HepG2 (cell line): ENCODE measurements around the gene STMN3. TPM values are rescaled to one million over a fixed set of nuclear protein-coding genes. Genes with fewer than 3 reads are reported as not detected.

ENCODE experiments used
- AHR ChIP-seq: IDR thresholded peaks from 2 replicates; pipeline ENCODE4 v1.6.1; 2018; ENCODE audit warnings: missing genetic modification reagents, missing compliant biosample characterization
- CEBPB ChIP-seq: IDR thresholded peaks from 2 replicates; pipeline ENCODE4 v1.6.1; 2011; ENCODE audit warnings: low read depth, low read length, improper control_type of control experiment, borderline replicate concordance
- CHD2 ChIP-seq: IDR thresholded peaks from 2 replicates; pipeline ENCODE4 v1.6.1; 2011; ENCODE audit warnings: low read depth, low read length, improper control_type of control experiment
- EHMT2 ChIP-seq: fragments of 200-600 bp; sonication (generic); IDR thresholded peaks from 2 replicates; pipeline ENCODE4 v1.7.0; 2017; ENCODE audit warnings: antibody characterized with exemption, low read depth, low read length, borderline replicate concordance
- FOSL2 ChIP-seq: sonication (generic); formaldehyde crosslinking; IDR thresholded peaks from 2 replicates; pipeline ENCODE4 v1.4.0; 2020; ENCODE audit warnings: missing genetic modification reagents
- GATAD2A ChIP-seq: IDR thresholded peaks from 2 replicates; pipeline ENCODE4 v1.6.1; 2016
- GMEB1 ChIP-seq: sonication (generic); formaldehyde crosslinking; IDR thresholded peaks from 2 replicates; pipeline ENCODE4 v1.5.1; 2020; ENCODE audit warnings: missing genetic modification reagents, mild to moderate bottlenecking, borderline replicate concordance
- HDAC1 ChIP-seq: sonication (generic); formaldehyde crosslinking; IDR thresholded peaks from 2 replicates; pipeline ENCODE4 v1.5.1; 2020; ENCODE audit warnings: mild to moderate bottlenecking, missing genetic modification reagents
- KLF15 ChIP-seq: sonication (generic); formaldehyde crosslinking; IDR thresholded peaks from 2 replicates; pipeline ENCODE4 v1.8.1; 2023; ENCODE audit warnings: borderline replicate concordance, mild to moderate bottlenecking, inconsistent platforms, missing genetic modification reagents, mixed read lengths
- NFYB ChIP-seq: sonication (generic); formaldehyde crosslinking; IDR thresholded peaks from 2 replicates; pipeline ENCODE4 v1.4.0; 2020; ENCODE audit warnings: missing genetic modification reagents
- PRDM10 ChIP-seq: sonication (generic); formaldehyde crosslinking; IDR thresholded peaks from 2 replicates; pipeline ENCODE4 v1.4.0; 2020; ENCODE audit warnings: low read depth, missing genetic modification reagents
- RERE ChIP-seq: IDR thresholded peaks from 2 replicates; pipeline ENCODE4 v1.6.1; 2016; ENCODE audit warnings: low read depth, missing genetic modification reagents, missing compliant biosample characterization
- RFX3 ChIP-seq: IDR thresholded peaks from 2 replicates; pipeline ENCODE4 v1.6.1; 2016; ENCODE audit warnings: missing biosample characterization, missing genetic modification reagents
- SP140L ChIP-seq: sonication (generic); formaldehyde crosslinking; IDR thresholded peaks from 2 replicates; pipeline ENCODE4 v1.4.0; 2020; ENCODE audit warnings: missing genetic modification reagents, borderline replicate concordance
- ZFP62 ChIP-seq: sonication (generic); formaldehyde crosslinking; IDR thresholded peaks from 2 replicates; pipeline ENCODE4 v1.4.0; 2020; ENCODE audit warnings: missing genetic modification reagents
- ZFX ChIP-seq: sonication (generic); formaldehyde crosslinking; IDR thresholded peaks from 2 replicates; pipeline ENCODE4 v1.4.0; 2020; ENCODE audit warnings: mild to moderate bottlenecking, low read depth, missing genetic modification reagents, moderate library complexity
- ZIK1 ChIP-seq: sonication (generic); formaldehyde crosslinking; IDR thresholded peaks from 2 replicates; pipeline ENCODE4 v1.5.0; 2020; ENCODE audit warnings: mild to moderate bottlenecking, low read depth, missing genetic modification reagents, borderline replicate concordance
- polyA plus RNA-seq, 8 experiments: library from polyadenylated mRNA; depleted of rRNA in 3 of 8; stranded (reverse) in 7 of 8; unstranded in 1 of 8; fragments of >200 nt; fragmentation: Illumina TruSeq in 4 of 8; extraction: Trizol in 4 of 8; gene quantifications; 2 replicates each; pipeline versions ENCODE4 v1.2.1 to v1.2.3, GENCODE V29; 2011 to 2016; ENCODE audit warnings: low read depth in 4 of 8, missing spikeins in 1 of 8, mixed read lengths in 1 of 8; ENCODE audit not compliant: insufficient read depth in 1 of 8
- total RNA-seq, 5 experiments: library from RNA; depleted of rRNA; stranded (reverse); fragments of >200 nt; fragmentation: Illumina TruSeq; extraction: Trizol; gene quantifications; 2 replicates each; pipeline ENCODE4 v1.2.3, GENCODE V29; 2016; ENCODE audit warnings: low read depth in 1 of 5
- TF ChIP-seq, protein P1 (sequence below): sonication (generic); formaldehyde crosslinking; IDR thresholded peaks from 2 replicates; pipeline ENCODE4 v1.4.0; 2020; ENCODE audit warnings: missing genetic modification reagents, borderline replicate concordance

STMN3 gene
- total and polyA plus RNA-seq, 2 of the 13 experiments (the other 11 are each of a cell fraction or from before 2014, with no cell fraction given) = 21.0 to 48.3 TPM

DNA sequence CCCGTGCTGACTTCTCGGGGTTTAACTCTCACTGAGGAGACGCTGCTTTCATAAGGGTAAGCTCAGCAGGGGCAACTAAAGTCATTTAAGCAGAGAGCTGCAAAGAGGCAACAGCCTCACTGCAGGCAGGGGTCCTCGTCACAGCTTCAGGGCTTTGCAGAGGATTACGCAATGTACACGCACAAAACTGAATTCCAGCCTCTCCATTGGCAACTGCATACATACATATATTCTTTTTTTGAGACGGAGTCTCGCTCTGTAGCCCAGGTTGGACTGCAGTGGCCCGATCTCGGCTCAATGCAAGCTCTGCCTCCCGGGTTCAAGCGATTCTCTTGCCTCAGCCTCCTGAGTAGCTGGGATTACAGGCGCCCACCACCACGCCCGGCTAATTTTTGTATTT lies 28.7 kb downstream of the STMN3 start (continued):
- TF ChIP-seq RERE (CRISPR knock-in tag) (0 out of 2 replicates have a peak, but pooled peaks have one; percentile 26), SP140L (CRISPR knock-in tag) (no peak), AHR (no peak), PRDM10 (CRISPR knock-in tag) (no peak), FOSL2 (CRISPR knock-in tag) (peak; percentile 46), KLF15 (CRISPR knock-in tag) (no peak), ZFX (peak; percentile 30; the same call in 1 of the 2 replicates), CHD2 (no peak), HDAC1 (CRISPR knock-in tag) (no peak), CEBPB (peak; percentile 100), ZFP62 (CRISPR knock-in tag) (no peak), ZIK1 (CRISPR knock-in tag) (no peak), GMEB1 (CRISPR knock-in tag) (no peak; the same call in 1 of the 2 replicates), NFYB (CRISPR knock-in tag) (no peak), GATAD2A (CRISPR knock-in tag) (peak; percentile 72), RFX3 (no peak), EHMT2 (no peak)
- TF ChIP-seq, protein P1, sequence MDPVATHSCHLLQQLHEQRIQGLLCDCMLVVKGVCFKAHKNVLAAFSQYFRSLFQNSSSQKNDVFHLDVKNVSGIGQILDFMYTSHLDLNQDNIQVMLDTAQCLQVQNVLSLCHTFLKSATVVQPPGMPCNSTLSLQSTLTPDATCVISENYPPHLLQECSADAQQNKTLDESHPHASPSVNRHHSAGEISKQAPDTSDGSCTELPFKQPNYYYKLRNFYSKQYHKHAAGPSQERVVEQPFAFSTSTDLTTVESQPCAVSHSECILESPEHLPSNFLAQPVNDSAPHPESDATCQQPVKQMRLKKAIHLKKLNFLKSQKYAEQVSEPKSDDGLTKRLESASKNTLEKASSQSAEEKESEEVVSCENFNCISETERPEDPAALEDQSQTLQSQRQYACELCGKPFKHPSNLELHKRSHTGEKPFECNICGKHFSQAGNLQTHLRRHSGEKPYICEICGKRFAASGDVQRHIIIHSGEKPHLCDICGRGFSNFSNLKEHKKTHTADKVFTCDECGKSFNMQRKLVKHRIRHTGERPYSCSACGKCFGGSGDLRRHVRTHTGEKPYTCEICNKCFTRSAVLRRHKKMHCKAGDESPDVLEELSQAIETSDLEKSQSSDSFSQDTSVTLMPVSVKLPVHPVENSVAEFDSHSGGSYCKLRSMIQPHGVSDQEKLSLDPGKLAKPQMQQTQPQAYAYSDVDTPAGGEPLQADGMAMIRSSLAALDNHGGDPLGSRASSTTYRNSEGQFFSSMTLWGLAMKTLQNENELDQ = no peak
